Naive B cell (primary cell): ENCODE measurements around the gene LRCOL1. TPM values are rescaled to one million over a fixed set of nuclear protein-coding genes. Genes with fewer than 3 reads are reported as not detected.

Experiments used
- ATAC-seq, 2 donors: fragments of 150-1000 bp; cut with Tn5 transposase; 2 replicates each; pipeline ENCODE4 v1.10.0; 2021; ENCODE audit warnings: low read depth in 2 of 2, mild to moderate bottlenecking in 2 of 2, moderate library complexity in 2 of 2
- DNase-seq: peaks from one replicate; pipeline ENCODE4 v3.0.0; 2022
- H3K27ac Mint-ChIP-seq, 6 donors: one replicate each; pipeline ENCODE4 v1.8.0; 2020 to 2022; ENCODE audit warnings: mild to moderate bottlenecking in 6 of 6, mixed read lengths in 6 of 6, moderate library complexity in 5 of 6, inconsistent platforms in 2 of 6
- H3K27me3 Mint-ChIP-seq, 3 donors: one replicate each; pipeline ENCODE4 v1.8.0; 2021 to 2022; ENCODE audit warnings: mixed read lengths in 3 of 3, mild to moderate bottlenecking in 1 of 3
- H3K36me3 Mint-ChIP-seq, 2 donors: one replicate each; pipeline ENCODE4 v1.8.0; 2020 to 2022; ENCODE audit warnings: mixed read lengths in 2 of 2, inconsistent platforms in 1 of 2, mild to moderate bottlenecking in 1 of 2
- H3K4me1 Mint-ChIP-seq, 3 donors: one replicate each; pipeline ENCODE4 v1.8.0; 2020 to 2022; ENCODE audit warnings: mixed read lengths in 3 of 3, inconsistent platforms in 1 of 3, mild to moderate bottlenecking in 1 of 3, moderate library complexity in 1 of 3
- H3K4me3 Mint-ChIP-seq, 8 donors: one replicate each; pipeline ENCODE4 v1.8.0; 2020 to 2022; ENCODE audit warnings: mild to moderate bottlenecking in 8 of 8, mixed read lengths in 8 of 8, moderate library complexity in 8 of 8, inconsistent platforms in 2 of 8
- H3K9me3 Mint-ChIP-seq, 7 donors: one replicate each; pipeline ENCODE4 v1.8.0; 2020 to 2022; ENCODE audit warnings: mixed read lengths in 7 of 7, mild to moderate bottlenecking in 5 of 7, inconsistent platforms in 2 of 7, moderate library complexity in 1 of 7
- polyA plus RNA-seq, 6 donors: library from polyadenylated mRNA; unstranded; fragments of 300-500 nt; fragmentation: Illumina TruSeq; gene quantifications; one replicate each; pipeline ENCODE4 v1.2.3, GENCODE V29; 2021; ENCODE audit warnings: low read depth in 6 of 6

The LRCOL1 gene
- polyA plus RNA-seq, 6 donors from 2014 or later, result not detected

- Mint-ChIP-seq H3K4me1 (peaks cover 30 to 36% (median 33%) of the 10 kb centered on the region in 3 donors), H3K27ac (peak overlapping the region; percentile 52 to 97 (median 76)), H3K9me3 (peaks cover 0 to 6% (median 0%) of the 10 kb centered on the region in 7 donors), H3K27me3 (peaks cover 25 to 40% (median 33%) of the 10 kb centered on the region in 3 donors), H3K4me3 (peak overlapping the region; percentile 85 to 96 (median 91)), H3K36me3 (no peaks in the 10 kb centered on the region)
- no peak for DNase-seq
- peak; percentile 30 to 32 for ATAC-seq
These were observed 12.8 kb downstream of the LRCOL1 start for GRCh38 chr12:132597333-132598316.

GRCh38 chr12:132596016-132596415 lies 14.4 kb downstream of the LRCOL1 start:
- peak overlapping the region in 4 of 8 donors; percentile 45 to 93 (median 60) for H3K4me3 Mint-ChIP-seq
- no peak for DNase-seq
- H3K4me1 Mint-ChIP-seq, result peaks cover 25 to 32% (median 26%) of the 10 kb centered on the region in 3 donors
- H3K9me3 Mint-ChIP-seq, result peaks cover 0 to 6% (median 0%) of the 10 kb centered on the region in 7 donors
- ATAC-seq, result no peak
- peaks cover 20 to 32% (median 21%) of the 10 kb centered on the region in 3 donors for H3K27me3 Mint-ChIP-seq
- no peak overlapping the region for H3K27ac Mint-ChIP-seq
- no peaks in the 10 kb centered on the region for H3K36me3 Mint-ChIP-seq

- DNase-seq (no peak), ATAC-seq (no peak)
- H3K27me3 Mint-ChIP-seq, result peaks cover 13 to 30% (median 17%) of the 10 kb centered on the region in 3 donors
- H3K9me3 Mint-ChIP-seq, result peaks cover 0 to 6% (median 0%) of the 10 kb centered on the region in 7 donors
- H3K36me3 Mint-ChIP-seq, result no peaks in the 10 kb centered on the region
- H3K4me1 Mint-ChIP-seq, result peaks cover 20 to 24% (median 22%) of the 10 kb centered on the region in 3 donors
- no peak overlapping the region for H3K27ac Mint-ChIP-seq
- peak overlapping the region in 2 of 8 donors; percentile 19 to 68 for H3K4me3 Mint-ChIP-seq
These were observed 15.2 kb downstream of the LRCOL1 start for GRCh38 chr12:132595183-132595582.

- Mint-ChIP-seq H3K9me3 (peaks cover 0 to 7% (median 0%) of the 10 kb centered on the region in 7 donors), H3K36me3 (no peaks in the 10 kb centered on the region), H3K4me3 (peak overlapping the region in 1 of 8 donors; percentile 2), H3K4me1 (peaks cover 12 to 20% (median 16%) of the 10 kb centered on the region in 3 donors), H3K27me3 (peaks cover 13 to 30% (median 17%) of the 10 kb centered on the region in 3 donors), H3K27ac (no peak overlapping the region)
- no peak for DNase-seq
- peak in 1 of 2 donors; percentile 51 for ATAC-seq
These were observed 16.4 kb downstream of the LRCOL1 start for GRCh38 chr12:132593938-132594358.

- Mint-ChIP-seq H3K27me3 (peaks cover 13 to 26% (median 17%) of the 10 kb centered on the region in 3 donors), H3K27ac (no peak overlapping the region), H3K36me3 (no peaks in the 10 kb centered on the region), H3K4me3 (peak overlapping the region in 1 of 8 donors; percentile 2), H3K4me1 (peaks cover 8 to 17% (median 12%) of the 10 kb centered on the region in 3 donors), H3K9me3 (peaks cover 0 to 11% (median 0%) of the 10 kb centered on the region in 7 donors)
- ATAC-seq (no peak), DNase-seq (no peak)
These were observed 16.9 kb downstream of the LRCOL1 start for GRCh38 chr12:132593521-132593920.

GRCh38 chr12:132593071-132593470 lies 17.3 kb downstream of the LRCOL1 start:
- Mint-ChIP-seq H3K4me3 (no peak overlapping the region), H3K4me1 (peaks cover 7 to 15% (median 11%) of the 10 kb centered on the region in 3 donors), H3K27ac (peak overlapping the region in 1 of 6 donors; percentile 55), H3K36me3 (no peaks in the 10 kb centered on the region), H3K9me3 (peaks cover 0 to 11% (median 0%) of the 10 kb centered on the region in 7 donors), H3K27me3 (peaks cover 13 to 25% (median 17%) of the 10 kb centered on the region in 3 donors)
- ATAC-seq, result no peak
- no peak for DNase-seq

GRCh38 chr12:132592282-132592970 lies 18.0 kb downstream of the LRCOL1 start:
- no peak for DNase-seq
- no peak for ATAC-seq
- Mint-ChIP-seq H3K4me3 (no peak overlapping the region), H3K27me3 (peaks cover 9 to 22% (median 11%) of the 10 kb centered on the region in 3 donors), H3K4me1 (peaks cover 4 to 10% (median 5%) of the 10 kb centered on the region in 3 donors), H3K27ac (peak overlapping the region in 1 of 6 donors; percentile 55), H3K36me3 (no peaks in the 10 kb centered on the region), H3K9me3 (peaks cover 0 to 6% (median 0%) of the 10 kb centered on the region in 7 donors)

GRCh38 chr12:132591107-132591935 lies 19.1 kb downstream of the LRCOL1 start:
- ATAC-seq, result no peak
- H3K4me1 Mint-ChIP-seq, result peaks cover 0 to 6% (median 0%) of the 10 kb centered on the region in 3 donors
- H3K27me3 Mint-ChIP-seq, result peaks cover 4 to 17% (median 5%) of the 10 kb centered on the region in 3 donors
- H3K27ac Mint-ChIP-seq, result no peak overlapping the region
- DNase-seq, result no peak
- H3K4me3 Mint-ChIP-seq, result no peak overlapping the region
- peaks cover 0 to 6% (median 0%) of the 10 kb centered on the region in 7 donors for H3K9me3 Mint-ChIP-seq
- H3K36me3 Mint-ChIP-seq, result no peaks in the 10 kb centered on the region

- Mint-ChIP-seq H3K4me1 (peaks cover 0 to 5% (median 0%) of the 10 kb centered on the region in 3 donors), H3K9me3 (peaks cover 0 to 6% (median 0%) of the 10 kb centered on the region in 7 donors), H3K27me3 (peaks cover 0 to 17% (median 5%) of the 10 kb centered on the region in 3 donors), H3K36me3 (no peaks in the 10 kb centered on the region), H3K27ac (no peak overlapping the region), H3K4me3 (no peak overlapping the region)
- ATAC-seq, result no peak
- no peak for DNase-seq
These were observed 21.3 kb downstream of the LRCOL1 start for GRCh38 chr12:132588821-132589669.

- Mint-ChIP-seq H3K27me3 (peaks cover 0 to 12% (median 5%) of the 10 kb centered on the region in 3 donors), H3K4me1 (no peaks in the 10 kb centered on the region), H3K27ac (no peak overlapping the region), H3K9me3 (peaks cover 0 to 6% (median 0%) of the 10 kb centered on the region in 7 donors), H3K36me3 (no peaks in the 10 kb centered on the region), H3K4me3 (no peak overlapping the region)
- no peak for ATAC-seq
- DNase-seq, result no peak
These were observed 22.1 kb downstream of the LRCOL1 start for GRCh38 chr12:132588319-132588718.

- no peak overlapping the region for H3K27ac Mint-ChIP-seq
- H3K4me1 Mint-ChIP-seq, result no peaks in the 10 kb centered on the region
- no peak for ATAC-seq
- H3K4me3 Mint-ChIP-seq, result no peak overlapping the region
- H3K36me3 Mint-ChIP-seq, result no peaks in the 10 kb centered on the region
- peaks cover 0 to 6% (median 0%) of the 10 kb centered on the region in 7 donors for H3K9me3 Mint-ChIP-seq
- DNase-seq, result no peak
- peaks cover 0 to 6% (median 4%) of the 10 kb centered on the region in 3 donors for H3K27me3 Mint-ChIP-seq
These were observed 22.6 kb downstream of the LRCOL1 start for GRCh38 chr12:132587781-132588180.

GRCh38 chr12:132586929-132587328 lies 23.5 kb downstream of the LRCOL1 start:
- ATAC-seq, result no peak
- Mint-ChIP-seq H3K36me3 (no peaks in the 10 kb centered on the region), H3K4me1 (no peaks in the 10 kb centered on the region), H3K9me3 (peaks cover 0 to 6% (median 0%) of the 10 kb centered on the region in 7 donors), H3K27ac (no peak overlapping the region), H3K4me3 (no peak overlapping the region), H3K27me3 (no peaks in the 10 kb centered on the region)
- no peak for DNase-seq
